HEK293T (cell line): ENCODE measurements around the gene SMCO2.

Experiments
- CTCF ChIA-PET: fragments of 350-600 bp; formaldehyde crosslinking; extraction: SDS; loops from one replicate; lab custom pipeline; 2021; ENCODE audit warnings: antibody characterized with exemption, inconsistent platforms; lab: Yijun Ruan, JAX
- POLR2A ChIA-PET: fragments of 350-600 bp; formaldehyde crosslinking; extraction: SDS; loops from one replicate; lab custom pipeline; 2020; ENCODE audit warnings: antibody characterized with exemption, inconsistent platforms; lab: Yijun Ruan, JAX
- DNase-seq: peaks from one replicate; pipeline ENCODE4 v3.0.0; 2012; ENCODE audit warnings: mixed read lengths; ENCODE audit errors: extremely low spot score
- ARNT ChIP-seq: fragments of 450-650 bp; IDR thresholded peaks from 2 replicates; pipeline ENCODE4 v1.6.1; 2017; ENCODE audit warnings: mild to moderate bottlenecking
- BHLHE40 ChIP-seq: fragments of 450-650 bp; IDR thresholded peaks from 2 replicates; pipeline ENCODE4 v1.6.1; 2016; ENCODE audit warnings: mild to moderate bottlenecking, moderate library complexity, borderline replicate concordance
- CTBP1 ChIP-seq: fragments of 450-650 bp; IDR thresholded peaks from 2 replicates; pipeline ENCODE4 v1.6.1; 2016; ENCODE audit warnings: borderline replicate concordance
- ELF4 ChIP-seq: fragments of 450-650 bp; IDR thresholded peaks from 2 replicates; pipeline ENCODE4 v1.6.1; 2017; ENCODE audit warnings: antibody characterized with exemption
- FOXA1 ChIP-seq: fragments of 450-650 bp; IDR thresholded peaks from 2 replicates; pipeline ENCODE4 v1.6.1; 2016; ENCODE audit warnings: mild to moderate bottlenecking
- FOXK2 ChIP-seq: fragments of 450-650 bp; IDR thresholded peaks from 2 replicates; pipeline ENCODE4 v1.6.1; 2016; ENCODE audit warnings: mild to moderate bottlenecking
- FOXM1 ChIP-seq: fragments of 450-650 bp; IDR thresholded peaks from 2 replicates; pipeline ENCODE4 v1.6.1; 2017; ENCODE audit warnings: mild to moderate bottlenecking, borderline replicate concordance
- HDGF ChIP-seq: fragments of 450-650 bp; IDR thresholded peaks from 2 replicates; pipeline ENCODE4 v1.6.1; 2017; ENCODE audit warnings: antibody characterized with exemption, borderline replicate concordance
- L3MBTL2 ChIP-seq: fragments of 450-650 bp; conservative IDR thresholded peaks from 2 replicates; pipeline ENCODE4 v1.6.1; 2016; ENCODE audit warnings: mild to moderate bottlenecking
- LEF1 ChIP-seq: fragments of 450-650 bp; IDR thresholded peaks from 2 replicates; pipeline ENCODE4 v1.6.1; 2017; ENCODE audit warnings: mild to moderate bottlenecking, borderline replicate concordance
- NFRKB ChIP-seq: fragments of 450-650 bp; IDR thresholded peaks from 2 replicates; pipeline ENCODE4 v1.6.1; 2016; ENCODE audit warnings: mild to moderate bottlenecking, moderate library complexity
- PKNOX1 ChIP-seq: fragments of 450-650 bp; IDR thresholded peaks from 2 replicates; pipeline ENCODE4 v1.6.1; 2016
- SP1 ChIP-seq: fragments of 450-650 bp; IDR thresholded peaks from 2 replicates; pipeline ENCODE4 v1.6.1; 2017
- SUZ12 ChIP-seq: fragments of 450-650 bp; IDR thresholded peaks from 2 replicates; pipeline ENCODE4 v1.6.1; 2016; ENCODE audit warnings: mild to moderate bottlenecking
- TARDBP ChIP-seq: fragments of 450-650 bp; IDR thresholded peaks from 2 replicates; pipeline ENCODE4 v1.6.1; 2016
- ZNF384 ChIP-seq: fragments of 450-650 bp; IDR thresholded peaks from 2 replicates; pipeline ENCODE4 v1.6.1; 2016

The SMCO2 gene

GRCh38 chr12:27508736-27509431 is 62.3 kb downstream of the SMCO2 start:
- DNase-seq: no peak
- CTCF ChIA-PET: no interaction called here
- POLR2A ChIA-PET: no interaction called here
- TF ChIP-seq TARDBP: no peak
- TF ChIP-seq CTBP1: no peak
- TF ChIP-seq SP1: no peak
- TF ChIP-seq FOXM1: no peak
- TF ChIP-seq FOXK2: no peak
- TF ChIP-seq FOXA1: no peak

- TF ChIP-seq ELF4 (no peak), FOXA1 (no peak), L3MBTL2 (no peak), PKNOX1 (no peak), LEF1 (no peak), SP1 (no peak), HDGF (no peak), TARDBP (no peak), BHLHE40 (no peak), SUZ12 (no peak), ZNF384 (no peak), ARNT (no peak), FOXM1 (no peak), CTBP1 (no peak), NFRKB (no peak), FOXK2 (no peak)
- DNase-seq: no peak
- POLR2A ChIA-PET: no interaction called here
- CTCF ChIA-PET: no interaction called here
Measured at GRCh38 chr12:27511031-27511722, 64.6 kb downstream of the SMCO2 start.

GRCh38 chr12:27511723-27512045 is 65.1 kb downstream of the SMCO2 start:
- TF ChIP-seq ZNF384 (no peak), TARDBP (no peak)
- CTCF ChIA-PET: no interaction called here
- POLR2A ChIA-PET: interaction anchor here (1.0 kb wide), 1 partner anchor 12 kb away, joined by 3 read pairs; no protein-coding TSS in a partner anchor
- no peak for DNase-seq

- TF ChIP-seq PKNOX1 (no peak), ZNF384 (no peak), NFRKB (no peak), FOXA1 (no peak), FOXK2 (no peak), LEF1 (no peak), HDGF (no peak), ARNT (no peak), ELF4 (no peak), CTBP1 (no peak), L3MBTL2 (no peak), FOXM1 (no peak), BHLHE40 (no peak), SUZ12 (no peak)
Measured at GRCh38 chr12:27513155-27513824, 66.8 kb downstream of the SMCO2 start.

GRCh38 chr12:27515671-27516070 is 69.1 kb downstream of the SMCO2 start:
- POLR2A ChIA-PET: interaction anchor here (1.8 kb wide), 1 partner anchor 8 kb away, joined by 10 read pairs; the partner anchor contains the start of gene PPFIBP1
- DNase-seq: no peak
- TF ChIP-seq SP1: no peak
- no peak for TF ChIP-seq TARDBP
- no peak for TF ChIP-seq FOXK2
- no peak for TF ChIP-seq CTBP1
- no peak for TF ChIP-seq ZNF384
- no peak for TF ChIP-seq FOXM1
- no peak for TF ChIP-seq BHLHE40
- TF ChIP-seq PKNOX1: no peak
- no peak for TF ChIP-seq FOXA1
- TF ChIP-seq ELF4: no peak
- TF ChIP-seq NFRKB: no peak
- TF ChIP-seq ARNT: no peak
- no peak for TF ChIP-seq SUZ12
- no peak for TF ChIP-seq LEF1
- CTCF ChIA-PET: interaction anchor here (0.6 kb wide), 1 partner anchor 112 kb away, joined by 3 read pairs; no protein-coding TSS in a partner anchor

More at GRCh38 chr12:27513155-27513824, 66.8 kb downstream of the SMCO2 start:
- DNase-seq: no peak
- CTCF ChIA-PET: no interaction called here
- POLR2A ChIA-PET: interaction anchor here (1.2 kb wide), 1 partner anchor 9 kb away, joined by 3 read pairs; no protein-coding TSS in a partner anchor

- ChIA-PET CTCF (no interaction called here), POLR2A (no interaction called here)
- TF ChIP-seq CTBP1: no peak
- no peak for TF ChIP-seq SUZ12
- no peak for TF ChIP-seq BHLHE40
- TF ChIP-seq L3MBTL2: no peak
- TF ChIP-seq FOXA1: no peak
- no peak for TF ChIP-seq TARDBP
- no peak for TF ChIP-seq ZNF384
- DNase-seq: no peak
Measured at GRCh38 chr12:27516625-27517024, 70.1 kb downstream of the SMCO2 start.
